Measurements from ENCODE around the gene RALGAPA2.

RALGAPA2 gene

GRCh38 chr20:20721489-20721888, 9.0 kb upstream of the RALGAPA2 start:
- no peak for DNase-seq

GRCh38 chr20:20720158-20720557, 7.7 kb upstream of the RALGAPA2 start:
- DNase-seq = no peak

GRCh38 chr20:20719411-20719810, 7.0 kb upstream of the RALGAPA2 start:
- DNase-seq = no peak

GRCh38 chr20:20713244-20713765, 861 bp upstream of the RALGAPA2 start:
- peak in 10 of 58 donors; percentile 12 to 47 (median 32) for DNase-seq

- peak in 14 of 58 donors; percentile 2 to 64 (median 44) for DNase-seq
These were observed 405 bp downstream of the RALGAPA2 start for GRCh38 chr20:20712004-20712473.

GRCh38 chr20:20711413-20711812, 1.0 kb downstream of the RALGAPA2 start:
- DNase-seq = peak in 2 of 58 donors; percentile 7 to 19

- DNase-seq = no peak
These were observed 1.8 kb downstream of the RALGAPA2 start for GRCh38 chr20:20710443-20711315.

GRCh38 chr20:20709887-20710286, 2.6 kb downstream of the RALGAPA2 start:
- no peak for DNase-seq

- no peak for DNase-seq
These were observed 6.2 kb downstream of the RALGAPA2 start for GRCh38 chr20:20706285-20706684.

GRCh38 chr20:20702330-20703245, 9.9 kb downstream of the RALGAPA2 start:
- DNase-seq = no peak

- no peak for DNase-seq
These were observed 12.5 kb downstream of the RALGAPA2 start for GRCh38 chr20:20699917-20700316.

GRCh38 chr20:20699144-20699543, 13.3 kb downstream of the RALGAPA2 start:
- no peak for DNase-seq

- DNase-seq = no peak
These were observed 15.1 kb downstream of the RALGAPA2 start for GRCh38 chr20:20697325-20697845.

- DNase-seq = no peak
These were observed 17.1 kb downstream of the RALGAPA2 start for GRCh38 chr20:20695250-20695816.

GRCh38 chr20:20694591-20694990, 17.9 kb downstream of the RALGAPA2 start:
- DNase-seq = no peak

- no peak for DNase-seq
These were observed 19.9 kb downstream of the RALGAPA2 start for GRCh38 chr20:20692587-20692986.

GRCh38 chr20:20691477-20692235, 20.8 kb downstream of the RALGAPA2 start:
- no peak for DNase-seq

GRCh38 chr20:20690676-20691476, 21.6 kb downstream of the RALGAPA2 start:
- no peak for DNase-seq

GRCh38 chr20:20687319-20687718, 25.1 kb downstream of the RALGAPA2 start:
- DNase-seq = no peak
